Activated CD4-positive, alpha-beta T cell treated with anti-CD3 and anti-CD28 coated beads, Interleukin-2, Interleukin-6, amounts not matched to agents 100 ng/mL and 50 ng/mL, durations not matched to agents 16 hours and 8 hours (primary cell): ENCODE results near the gene PTPN14.

Source experiments
- DNase-seq: peaks from one replicate; pipeline ENCODE4 v3.0.0-alpha.2; 2020

Gene PTPN14

DNA sequence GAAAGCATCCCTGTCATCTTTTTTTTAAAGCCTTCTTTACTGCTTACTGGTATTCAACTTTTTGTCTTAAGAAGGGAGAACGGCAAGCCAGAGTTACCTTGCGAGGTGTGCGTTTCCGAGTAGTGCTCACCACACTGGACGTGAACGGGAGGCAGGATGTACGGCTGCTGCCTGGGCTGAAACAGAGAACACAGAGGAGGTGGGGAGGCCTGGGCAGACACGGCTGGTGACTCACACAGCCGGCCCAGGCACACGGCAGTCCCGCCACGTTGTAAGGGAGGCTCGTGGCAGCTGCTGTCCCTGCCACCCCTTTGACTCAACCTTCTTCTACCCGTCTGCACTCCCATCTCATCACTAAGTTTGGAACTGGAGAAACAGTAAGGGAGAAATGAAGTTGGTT is 164.7 kb downstream of the PTPN14 start:
- peak; percentile 34 for DNase-seq

DNA sequence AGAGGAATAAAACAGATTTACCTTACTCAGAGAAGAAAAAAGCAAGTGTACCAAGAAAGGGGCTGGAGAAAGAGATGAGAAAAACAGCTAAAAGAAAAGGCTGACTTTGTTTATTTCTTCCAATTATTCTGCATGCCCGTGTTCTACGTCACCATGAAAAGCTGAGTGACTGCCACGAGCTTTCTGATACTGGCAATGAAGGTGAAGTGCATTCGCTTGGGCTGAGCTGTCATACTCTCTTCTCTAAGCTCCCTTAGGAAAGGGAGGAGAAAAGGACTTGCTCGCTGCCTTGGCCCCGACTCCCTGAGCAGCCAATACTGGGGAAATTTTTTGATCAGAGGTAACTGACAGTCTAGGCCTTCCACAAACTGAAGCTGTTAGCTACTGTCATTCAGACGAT is 165.1 kb downstream of the PTPN14 start:
- DNase-seq = no peak

DNA sequence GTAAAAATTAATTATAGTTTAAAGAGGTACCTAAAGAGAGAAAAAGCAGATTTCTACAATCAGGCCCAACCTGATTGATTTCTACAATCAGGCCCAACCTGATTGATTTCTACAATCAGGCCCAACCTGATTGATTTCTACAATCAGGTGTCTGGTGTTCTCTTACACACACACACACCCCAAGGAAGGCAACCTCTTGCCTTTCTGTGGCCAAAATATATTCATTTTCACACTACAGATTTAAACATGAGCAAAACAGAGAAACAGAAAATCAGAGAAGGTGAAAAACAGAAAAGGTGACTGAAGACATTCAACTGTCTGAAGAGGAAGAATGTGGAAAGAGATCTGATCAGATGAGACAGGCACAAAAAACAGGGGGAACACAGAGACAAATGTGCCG is 166.0 kb downstream of the PTPN14 start:
- peak; percentile 37 for DNase-seq

DNA sequence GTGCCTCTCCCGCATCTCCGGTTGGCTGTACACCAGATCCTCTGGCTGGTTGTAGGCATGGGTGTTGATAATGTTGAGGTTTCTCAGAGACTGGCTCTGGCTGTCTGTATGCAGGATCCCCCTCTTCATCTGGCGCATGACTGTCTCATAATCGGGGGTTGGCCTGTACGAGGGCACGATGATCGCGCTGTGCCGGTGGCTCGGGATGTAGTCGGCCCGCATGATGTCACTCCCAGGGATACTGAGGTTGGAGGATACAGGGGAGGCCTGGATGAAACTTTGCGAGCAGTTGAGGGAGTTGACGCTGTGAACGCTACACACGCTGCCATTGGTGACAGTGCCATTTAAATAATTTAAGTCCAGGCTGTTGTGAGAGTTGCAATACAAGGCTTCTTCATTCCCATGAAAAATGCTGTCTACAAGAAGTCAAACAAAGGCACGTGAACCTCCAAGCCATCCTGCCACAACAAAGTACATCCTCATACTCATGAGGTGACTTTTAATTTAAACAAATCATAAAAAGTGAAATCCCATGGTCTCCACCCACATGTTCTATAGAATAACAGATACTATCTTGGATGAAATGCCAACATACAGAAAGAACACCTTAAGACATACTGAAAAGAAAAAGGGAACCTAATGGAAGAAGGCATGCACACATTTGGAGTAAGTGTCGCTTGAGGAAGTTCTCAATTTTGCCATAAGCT is 166.9 kb downstream of the PTPN14 start:
- DNase-seq = no peak

DNA sequence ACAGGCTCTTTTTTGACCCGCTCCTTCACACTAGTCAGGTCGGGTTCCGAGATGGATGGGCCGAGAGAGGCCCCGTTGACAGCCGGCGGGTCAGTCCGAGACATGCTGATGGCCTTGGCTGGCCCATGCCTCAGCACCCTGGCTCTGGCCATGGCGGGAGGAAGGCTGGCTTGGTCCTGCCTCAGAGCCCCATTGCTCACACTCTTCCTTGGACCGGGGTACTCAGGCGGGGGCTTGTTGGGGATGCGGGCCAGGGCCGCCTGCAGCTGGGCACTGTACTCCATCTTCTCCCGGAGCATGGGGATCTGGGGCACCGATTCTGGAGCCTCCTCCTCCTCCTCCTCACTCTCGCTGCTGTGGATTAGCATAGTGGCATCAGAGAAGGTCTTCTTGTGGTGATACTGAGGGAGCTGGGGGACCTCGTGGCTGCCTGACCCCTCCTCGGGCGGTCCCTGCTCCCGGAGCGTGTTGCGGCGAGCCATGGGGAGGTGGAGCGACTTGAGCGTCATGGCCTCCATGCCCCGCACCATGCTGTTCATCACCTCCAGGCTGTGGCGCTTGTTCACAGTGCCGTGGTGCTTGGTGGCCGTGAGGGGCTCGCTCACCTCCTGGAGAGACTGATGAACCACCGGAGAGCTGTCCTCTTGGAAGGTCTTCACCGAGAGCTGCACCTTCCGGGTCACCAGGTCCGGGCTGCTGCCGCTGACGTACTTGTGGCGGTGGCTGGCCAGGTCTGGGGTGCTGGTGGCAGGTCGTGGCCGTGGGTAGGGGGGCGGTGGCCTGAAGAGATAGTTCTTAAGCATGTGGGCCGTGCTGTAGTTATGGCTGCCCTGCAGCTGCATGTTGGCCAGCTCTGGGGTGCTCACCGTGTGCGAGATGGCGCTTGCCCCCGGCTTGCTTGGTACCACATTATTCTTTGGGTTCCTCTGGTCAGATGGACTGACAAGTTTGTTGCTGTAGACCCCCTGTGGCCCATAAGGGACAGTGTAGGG is 167.7 kb downstream of the PTPN14 start:
- DNase-seq = no peak

DNA sequence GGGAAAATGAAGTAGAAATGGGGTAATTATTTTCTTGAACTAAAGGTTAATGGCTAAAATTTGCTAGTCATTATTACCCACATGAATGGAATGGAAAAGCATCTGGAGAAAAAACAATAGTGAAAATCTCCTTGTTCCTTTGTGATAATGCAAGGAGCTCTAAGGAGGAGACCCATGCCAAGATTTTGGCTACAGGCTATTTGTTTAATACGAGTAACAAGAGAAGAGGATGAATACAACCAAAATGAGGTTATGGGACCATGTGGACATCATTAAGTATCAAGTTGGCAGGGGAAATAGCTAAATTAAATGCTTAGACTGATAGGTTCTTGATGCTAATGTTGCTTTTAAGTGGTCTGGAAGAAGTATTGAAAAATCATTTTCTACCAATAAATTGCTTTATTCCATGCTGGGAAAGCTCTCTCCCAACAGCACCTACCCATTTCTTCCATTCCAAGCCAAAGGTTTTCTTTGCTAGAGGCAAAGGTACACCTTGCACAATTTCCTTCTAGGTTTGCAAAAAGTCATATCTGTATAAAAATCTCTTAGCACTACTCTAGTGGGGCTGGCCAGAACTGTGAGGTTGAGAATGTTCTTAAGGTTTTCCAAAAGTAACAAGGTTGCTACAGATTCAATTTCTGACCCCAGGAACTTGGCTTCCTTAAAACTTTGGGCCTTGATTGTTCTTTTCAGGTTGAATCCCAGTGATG is 170.3 kb downstream of the PTPN14 start:
- DNase-seq = no peak

DNA sequence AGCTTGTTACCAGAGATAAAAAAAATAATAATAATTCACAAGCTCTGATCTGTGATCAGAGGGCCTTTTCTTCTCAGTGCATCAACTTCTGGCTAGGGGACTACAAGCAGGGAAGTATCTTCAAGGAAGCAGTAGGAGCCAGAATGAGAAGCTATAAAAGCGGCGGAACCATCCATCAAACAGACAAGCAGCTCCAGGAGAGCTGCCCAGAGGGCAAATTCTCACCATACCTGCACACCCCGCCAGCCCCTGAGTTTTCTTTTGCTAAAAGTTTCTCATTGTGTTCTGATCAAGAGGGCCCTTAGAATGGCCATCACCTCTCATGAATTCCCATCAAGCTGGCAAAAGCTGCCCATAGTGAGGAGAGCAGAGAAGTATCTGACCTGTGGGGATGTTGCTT is 171.0 kb downstream of the PTPN14 start:
- no peak for DNase-seq

DNA sequence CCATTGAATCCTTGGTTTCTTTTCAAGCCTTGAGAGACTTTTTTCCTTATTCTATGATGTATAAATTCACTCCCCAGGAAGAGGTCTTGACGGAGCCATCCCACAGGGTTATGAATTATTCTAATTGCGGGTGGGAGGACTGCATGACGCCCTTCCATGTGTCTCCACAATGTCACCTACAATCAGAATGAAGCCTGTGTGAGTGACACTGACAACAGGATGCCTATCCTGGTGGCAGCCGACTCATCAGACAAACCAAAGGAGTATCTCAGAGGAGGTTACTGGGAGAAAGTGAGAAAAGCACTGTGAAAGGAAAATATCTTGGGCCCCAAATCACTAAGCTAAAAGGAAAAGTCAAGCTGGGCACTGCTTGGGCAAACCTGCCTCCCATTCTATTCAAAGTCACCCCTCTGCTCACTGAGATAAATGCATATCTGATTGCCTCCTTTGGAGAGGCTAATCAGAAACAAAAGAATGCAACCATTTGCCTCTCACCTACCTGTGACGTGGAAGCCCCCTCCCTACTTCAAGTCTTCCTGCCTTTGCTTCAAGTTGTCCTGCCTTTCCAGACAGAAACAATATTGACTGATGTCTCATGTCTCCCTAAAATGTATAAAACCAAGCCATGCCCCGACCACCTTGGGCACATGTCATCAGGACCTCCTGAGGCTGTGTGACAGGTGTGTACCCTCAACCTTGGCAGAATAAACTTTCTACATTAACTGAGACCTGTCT is 172.0 kb downstream of the PTPN14 start:
- no peak for DNase-seq

DNA sequence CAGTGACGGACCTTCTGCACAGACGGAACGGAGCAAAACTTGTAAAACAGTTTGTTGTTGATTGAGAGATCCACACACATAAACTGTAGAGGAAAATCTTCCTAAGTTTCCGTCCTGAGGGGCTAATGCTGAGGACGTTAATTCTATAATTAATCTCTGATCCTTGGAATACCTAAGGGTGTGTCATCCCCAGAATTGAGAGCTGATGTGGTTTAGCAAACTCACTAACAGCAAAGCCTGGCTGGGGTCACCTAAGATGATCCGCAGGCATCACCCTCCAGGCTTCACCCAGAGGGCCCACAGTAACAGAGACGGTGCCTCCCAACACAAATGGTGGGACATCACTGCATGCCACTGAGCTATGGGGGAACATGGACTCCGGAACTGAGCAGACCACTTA is 172.9 kb downstream of the PTPN14 start:
- DNase-seq = no peak

DNA sequence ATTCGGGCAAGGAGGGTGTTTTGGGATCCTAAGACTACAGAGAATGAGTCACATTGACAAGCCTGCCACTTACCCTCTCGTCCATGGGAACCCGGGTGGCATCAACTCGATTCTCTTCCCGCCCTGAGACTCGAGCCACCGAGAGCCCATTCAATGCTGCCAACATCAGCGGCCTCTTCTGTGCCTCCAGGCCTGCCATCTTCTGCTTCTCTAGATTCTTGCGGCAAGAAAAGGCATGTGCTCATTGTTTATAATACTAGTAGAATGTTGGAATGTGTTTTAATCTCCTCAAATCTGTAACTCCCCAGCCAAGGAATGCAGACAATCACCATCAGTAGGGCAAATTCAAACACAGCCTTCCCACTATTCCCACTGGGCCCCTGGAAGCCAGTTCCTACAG is 173.5 kb downstream of the PTPN14 start:
- DNase-seq = no peak

DNA sequence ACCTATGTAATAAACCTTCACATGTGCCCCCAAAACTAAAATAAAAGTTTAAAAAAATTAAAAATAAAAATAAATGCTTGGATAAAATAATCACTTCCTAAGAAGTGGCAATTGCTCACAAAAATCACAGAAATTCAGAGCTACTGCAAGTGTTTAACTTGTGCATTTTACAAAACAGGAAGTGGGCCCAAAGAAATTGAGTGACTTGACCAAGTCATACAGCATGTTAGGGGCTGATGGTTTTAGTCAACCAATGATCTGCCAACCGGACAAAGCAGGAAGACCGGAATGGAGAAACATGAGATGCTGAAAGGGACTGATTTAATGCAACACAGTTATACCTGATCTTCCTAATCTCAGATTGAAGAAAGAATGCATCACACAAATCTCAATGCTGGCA is 173.9 kb downstream of the PTPN14 start:
- no peak for DNase-seq

DNA sequence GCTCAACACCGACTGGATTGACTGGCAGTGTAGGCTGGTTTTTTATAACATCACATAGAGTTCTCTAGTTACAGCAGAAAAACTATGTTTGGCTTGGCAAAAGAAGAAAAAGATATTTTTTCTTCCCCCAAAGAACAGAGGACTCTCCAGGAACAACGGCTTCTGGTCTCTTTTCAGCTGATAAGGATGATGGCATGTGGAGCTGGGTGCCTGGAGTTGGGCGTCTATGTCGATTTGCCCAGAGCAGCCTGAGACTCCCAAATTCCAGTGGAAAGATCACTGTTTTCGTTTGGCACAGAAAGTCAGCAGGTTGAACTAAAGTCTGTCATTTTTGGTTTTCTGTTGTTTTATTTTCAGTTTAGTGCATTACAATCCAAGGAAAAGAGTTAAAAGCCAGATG is 179.3 kb downstream of the PTPN14 start:
- no peak for DNase-seq

DNA sequence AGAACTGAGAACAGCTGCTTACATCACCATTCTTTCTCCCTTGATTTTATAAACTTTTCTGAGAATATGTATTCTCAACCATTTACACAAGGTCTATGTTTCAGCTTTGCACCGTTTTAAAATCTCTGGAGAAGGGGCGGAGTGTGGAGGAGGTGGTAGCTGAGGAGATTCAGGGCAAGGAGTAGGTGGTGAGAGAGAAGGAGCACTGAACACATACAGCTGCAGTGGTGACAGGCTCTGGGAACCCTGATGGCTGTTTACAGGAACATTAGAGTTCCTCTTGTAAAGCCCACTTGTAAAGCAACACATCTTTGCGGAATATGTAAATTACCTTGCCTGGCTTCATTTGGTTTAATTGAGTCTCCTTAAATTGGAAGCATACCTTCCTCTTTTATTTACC is 180.8 kb downstream of the PTPN14 start:
- no peak for DNase-seq

DNA sequence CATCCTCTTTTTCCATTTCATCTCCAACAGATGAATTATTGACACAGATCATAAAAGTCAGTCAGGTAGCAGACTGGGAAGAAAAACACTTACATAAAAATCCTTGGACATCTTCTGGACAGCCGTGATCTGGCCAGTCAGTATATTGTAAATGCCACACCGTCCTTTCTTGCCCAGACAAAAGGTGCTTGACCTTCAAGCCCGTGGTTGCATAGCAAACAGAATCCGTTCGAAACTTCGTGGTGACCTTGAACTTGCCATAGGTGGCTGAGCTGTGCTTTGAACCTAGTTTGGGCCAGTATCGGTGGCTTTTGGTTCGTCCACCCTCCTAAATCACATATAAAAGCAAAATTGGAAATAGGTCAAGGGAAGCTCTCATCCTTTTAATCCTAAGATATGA is 182.0 kb downstream of the PTPN14 start:
- no peak for DNase-seq

DNA sequence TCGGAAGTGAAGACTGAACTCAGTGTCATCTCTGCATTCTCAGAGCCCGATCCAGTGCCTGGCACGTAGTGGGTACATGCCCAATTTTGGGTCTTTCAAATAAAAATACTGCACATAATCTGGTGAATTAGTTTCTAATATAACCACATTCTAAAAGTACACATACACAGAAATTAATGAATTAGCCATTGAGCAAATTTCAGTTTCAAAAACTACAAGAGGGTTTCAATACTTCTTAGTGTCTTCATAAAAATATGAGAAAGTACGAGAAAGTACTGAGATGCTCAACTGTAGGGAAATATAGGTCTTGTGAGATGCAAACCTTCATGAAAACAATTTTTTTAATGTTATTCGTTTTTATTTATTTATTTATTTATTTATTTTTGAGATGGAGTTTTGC is 183.6 kb downstream of the PTPN14 start:
- DNase-seq = no peak

DNA sequence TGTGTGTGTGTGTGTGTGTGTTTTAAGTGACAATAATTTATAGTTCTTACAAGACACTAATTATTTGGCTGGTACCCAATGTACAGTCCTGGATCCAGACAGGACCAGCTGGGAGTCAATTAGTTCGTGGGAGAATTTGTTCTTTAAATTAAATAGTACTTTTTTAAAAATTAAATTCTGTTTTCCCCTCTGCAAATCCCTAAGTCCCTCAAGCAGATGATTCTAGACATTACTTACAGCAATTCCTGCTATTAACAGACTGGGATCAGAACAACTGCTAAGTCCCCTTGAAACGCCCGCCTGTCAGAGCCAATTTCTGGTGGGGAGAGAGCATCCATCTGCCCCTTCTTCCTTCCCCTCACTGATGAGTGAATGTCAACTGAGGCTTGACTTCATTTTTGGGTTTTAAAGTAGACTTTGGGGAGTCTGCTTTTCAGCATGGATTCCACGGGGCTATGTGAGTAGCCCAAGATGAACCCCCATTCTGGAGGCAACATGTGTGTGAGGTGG is 186.6 kb downstream of the PTPN14 start:
- no peak for DNase-seq

DNA sequence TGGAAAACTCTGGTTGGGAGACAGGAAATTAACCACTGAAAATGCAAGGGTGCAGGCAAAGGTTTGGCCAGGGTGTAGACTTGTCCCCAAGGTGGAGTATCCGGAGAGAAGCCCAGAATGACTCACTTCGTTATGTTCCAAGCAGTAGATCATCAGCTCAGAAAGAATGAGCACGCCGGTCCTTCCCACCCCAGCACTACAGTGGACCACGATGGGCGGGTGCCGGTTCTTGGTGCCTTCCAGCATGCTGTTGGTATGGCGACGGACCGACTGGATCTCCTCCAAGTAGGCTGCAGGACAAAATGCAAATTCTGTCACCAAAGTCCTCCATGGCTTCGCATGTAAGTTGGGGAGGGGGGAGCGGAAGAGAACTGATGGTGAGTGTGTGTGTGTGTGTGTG is 187.0 kb downstream of the PTPN14 start:
- no peak for DNase-seq

DNA sequence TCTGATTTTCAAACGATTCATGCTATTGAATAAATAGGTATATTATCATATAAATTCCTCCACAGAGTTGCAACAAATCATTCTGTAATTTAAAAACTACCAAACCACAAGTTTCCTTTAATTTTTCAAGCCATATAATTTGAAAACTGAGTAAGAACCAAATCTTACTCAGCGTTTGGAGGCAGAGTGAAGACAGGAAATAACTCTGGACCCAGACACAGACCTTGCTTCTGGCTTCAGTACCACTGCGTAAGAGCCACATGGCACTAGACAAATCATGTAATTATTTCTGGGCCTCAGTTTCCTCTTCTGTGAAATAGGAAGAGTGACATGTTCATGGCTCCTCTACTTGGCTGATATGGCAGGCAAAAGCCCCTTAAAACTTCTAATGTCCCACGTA is 188.0 kb downstream of the PTPN14 start:
- DNase-seq = peak; percentile 12

DNA sequence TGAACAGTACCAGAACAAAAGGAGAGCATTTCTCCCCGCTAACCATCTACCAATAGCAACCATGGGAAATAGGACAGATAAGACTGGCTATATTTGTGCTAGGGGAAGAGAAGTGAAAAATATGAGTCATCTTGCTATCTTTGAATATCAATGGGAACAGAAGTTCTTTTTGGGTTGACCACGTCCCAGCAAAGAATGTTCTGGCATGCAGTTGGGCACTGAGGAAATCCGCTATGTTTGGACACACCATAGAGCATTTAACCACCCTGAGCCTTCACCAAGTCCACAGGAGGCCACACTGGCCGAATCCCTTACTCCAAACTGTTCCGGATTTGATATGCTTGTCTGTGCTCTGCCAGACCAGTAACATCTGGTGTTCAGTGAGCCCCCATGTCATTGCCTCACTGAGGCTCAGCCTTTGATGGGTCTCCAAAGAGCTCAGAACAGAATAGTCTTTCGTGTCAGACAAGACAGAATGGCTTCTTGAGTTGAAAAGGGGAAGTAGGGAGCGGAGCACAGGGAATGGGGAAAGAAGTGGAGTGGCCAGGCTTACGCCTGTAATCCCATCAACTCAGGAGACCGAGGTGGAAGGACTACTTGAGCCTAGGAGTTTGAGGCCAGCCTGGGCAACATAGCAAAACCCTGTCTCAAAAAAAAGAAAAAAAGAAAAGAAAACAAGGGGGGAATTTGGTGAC is 189.1 kb downstream of the PTPN14 start:
- DNase-seq = no peak

DNA sequence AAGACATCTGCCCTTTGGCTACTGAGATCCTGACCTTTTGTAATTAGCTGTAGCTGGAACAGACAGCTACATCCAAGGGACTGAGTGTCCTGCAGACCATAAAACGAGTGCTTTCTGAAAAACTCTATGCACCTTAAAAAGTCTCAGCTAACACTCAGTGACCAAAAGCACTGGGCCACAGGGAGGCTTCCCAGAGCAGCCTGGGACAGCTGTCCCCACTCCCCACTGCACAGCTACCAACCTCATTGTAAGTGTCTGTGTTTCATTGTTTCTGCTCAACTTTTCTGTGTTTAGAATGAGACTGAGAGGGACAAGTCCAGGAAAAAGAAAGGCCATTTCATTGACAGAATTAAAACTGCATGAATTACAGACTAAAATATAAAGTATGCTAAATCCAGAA is 189.8 kb downstream of the PTPN14 start:
- DNase-seq = no peak

DNA sequence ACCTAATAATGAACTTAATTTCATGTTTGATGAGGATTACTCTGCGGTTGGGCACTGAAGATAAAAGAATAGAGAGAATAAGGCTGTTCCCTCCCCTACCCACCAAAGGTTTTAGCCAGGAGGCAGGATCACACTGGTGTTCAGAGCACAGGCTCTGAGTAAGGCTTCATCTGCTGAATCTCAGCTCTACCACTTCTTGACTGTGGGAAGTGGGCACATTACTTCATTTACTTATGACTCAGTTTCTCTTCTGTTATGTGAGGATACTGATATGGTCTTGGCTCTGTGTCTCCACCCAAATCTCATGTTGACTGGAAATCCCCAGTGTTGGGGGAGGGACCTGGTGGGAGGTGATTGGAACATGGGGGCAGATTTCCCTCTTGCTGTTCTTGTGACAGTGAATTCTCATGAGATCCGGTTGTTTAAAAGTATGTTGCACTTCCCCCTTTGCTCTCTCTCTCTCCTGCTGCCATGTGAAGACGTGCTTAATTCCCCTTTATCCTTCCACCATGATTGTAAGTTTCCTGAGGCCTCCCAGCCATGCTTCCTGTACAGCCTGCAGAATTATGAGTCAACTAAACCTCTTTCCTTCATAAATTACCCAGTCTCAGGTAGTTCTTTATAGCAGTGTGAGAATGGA is 190.8 kb downstream of the PTPN14 start:
- DNase-seq = no peak

DNA sequence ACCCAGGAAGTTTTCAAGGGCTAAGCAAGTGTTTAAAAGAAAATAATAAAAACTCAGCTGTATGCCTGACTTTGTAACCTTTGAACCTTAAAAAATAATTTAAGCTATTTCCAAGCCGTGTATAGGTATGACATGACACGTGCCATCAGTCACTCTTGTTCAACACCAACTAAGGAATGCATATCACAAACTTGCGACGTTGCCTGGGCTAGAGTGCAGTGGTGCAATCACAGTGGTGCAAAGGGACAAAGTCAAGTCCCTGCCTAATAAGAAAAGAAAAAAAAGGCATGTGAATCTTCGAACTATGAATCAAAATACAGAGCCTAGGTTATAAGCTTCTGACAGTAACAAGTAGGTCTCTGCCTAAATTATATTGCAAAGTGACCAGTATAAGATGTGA is 191.3 kb downstream of the PTPN14 start:
- no peak for DNase-seq
